Measurements from ENCODE around the gene AGTPBP1. TPM values are rescaled to one million over a fixed set of nuclear protein-coding genes. Genes with fewer than 3 reads are reported as not detected.

Gene AGTPBP1
- total RNA-seq, 2 experiments from 2014 or later, result 43.9 to 46.4 TPM

- CTCF ChIA-PET, result no interaction called here
- intact Hi-C loops (cut with micrococcal nuclease), result no loop called here
Observed at GRCh38 chr9:85516976-85517637, 224.6 kb downstream of the AGTPBP1 start.

GRCh38 chr9:85516455-85516854 lies 225.3 kb downstream of the AGTPBP1 start:
- no peak for ATAC-seq
- H3K4me3 Mint-ChIP-seq, result no peak overlapping the region

More at GRCh38 chr9:85516976-85517637, 224.6 kb downstream of the AGTPBP1 start:
- Mint-ChIP-seq H3K4me1 (ENCODE audit: low read depth) (peaks cover under 1% of the 10 kb centered on the region), H3K27ac (no peak overlapping the region), H3K27me3 (peaks cover 17% of the 10 kb centered on the region), H3K36me3 (ENCODE audit: low read depth) (no peaks in the 10 kb centered on the region), H3K9me3 (no peaks in the 10 kb centered on the region), H3K4me3 (no peak overlapping the region)
- DNase-seq (no peak), ATAC-seq (no peak)
- no peak for TF ChIP-seq CTCF (IDR thresholded peaks at IDR 0.05)
- POLR2A ChIA-PET, result no interaction called here

GRCh38 chr9:85515021-85515420 lies 226.7 kb downstream of the AGTPBP1 start:
- intact Hi-C loops (cut with micrococcal nuclease), result no loop called here
- POLR2A ChIA-PET, result no interaction called here
- no peak overlapping the region for H3K27ac Mint-ChIP-seq
- ATAC-seq (no peak), DNase-seq (no peak)
- no peaks in the 10 kb centered on the region for H3K36me3 Mint-ChIP-seq (ENCODE audit: low read depth)
- no peak for TF ChIP-seq CTCF (IDR thresholded peaks at IDR 0.05)
- CTCF ChIA-PET, result no interaction called here
- no peaks in the 10 kb centered on the region for H3K4me1 Mint-ChIP-seq (ENCODE audit: low read depth)
- peaks cover 8% of the 10 kb centered on the region for H3K27me3 Mint-ChIP-seq
- no peaks in the 10 kb centered on the region for H3K9me3 Mint-ChIP-seq
- H3K4me3 Mint-ChIP-seq, result no peak overlapping the region

More at GRCh38 chr9:85516455-85516854, 225.3 kb downstream of the AGTPBP1 start:
- no peaks in the 10 kb centered on the region for H3K36me3 Mint-ChIP-seq (ENCODE audit: low read depth)
- intact Hi-C loops (cut with micrococcal nuclease), result no loop called here
- H3K4me1 Mint-ChIP-seq (ENCODE audit: low read depth), result no peaks in the 10 kb centered on the region
- H3K27me3 Mint-ChIP-seq, result peaks cover 11% of the 10 kb centered on the region
- ChIA-PET CTCF (no interaction called here), POLR2A (no interaction called here)
- TF ChIP-seq CTCF (IDR thresholded peaks at IDR 0.05), result no peak
- no peaks in the 10 kb centered on the region for H3K9me3 Mint-ChIP-seq
- H3K27ac Mint-ChIP-seq, result no peak overlapping the region
- no peak for DNase-seq

- H3K4me1 Mint-ChIP-seq (ENCODE audit: low read depth), result no peaks in the 10 kb centered on the region
- ChIA-PET POLR2A (no interaction called here), CTCF (no interaction called here)
- H3K27me3 Mint-ChIP-seq, result peaks cover 5% of the 10 kb centered on the region
- no peak overlapping the region for H3K4me3 Mint-ChIP-seq
- no peaks in the 10 kb centered on the region for H3K36me3 Mint-ChIP-seq (ENCODE audit: low read depth)
- no peak overlapping the region for H3K27ac Mint-ChIP-seq
- TF ChIP-seq CTCF (IDR thresholded peaks at IDR 0.05), result no peak
- H3K9me3 Mint-ChIP-seq, result no peaks in the 10 kb centered on the region
- intact Hi-C loops (cut with micrococcal nuclease), result no loop called here
- ATAC-seq (no peak), DNase-seq (no peak)
Observed at GRCh38 chr9:85514256-85514655, 227.5 kb downstream of the AGTPBP1 start.

- DNase-seq (no peak), ATAC-seq (no peak)
- Mint-ChIP-seq H3K27me3 (peaks cover 6% of the 10 kb centered on the region), H3K9me3 (no peaks in the 10 kb centered on the region), H3K36me3 (ENCODE audit: low read depth) (no peaks in the 10 kb centered on the region), H3K27ac (no peak overlapping the region), H3K4me3 (no peak overlapping the region), H3K4me1 (ENCODE audit: low read depth) (no peaks in the 10 kb centered on the region)
- no peak for TF ChIP-seq CTCF (IDR thresholded peaks at IDR 0.05)
- intact Hi-C loops (cut with micrococcal nuclease), result no loop called here
- CTCF ChIA-PET, result no interaction called here
- POLR2A ChIA-PET, result no interaction called here
Observed at GRCh38 chr9:85511746-85512145, 230.0 kb downstream of the AGTPBP1 start.

All from activated CD8-positive, alpha-beta T cell treated with anti-CD3 and anti-CD28 coated beads for 36 hours (primary cell).